RKO (cell line): Measurements from ENCODE around the gene EPN2.
"Not testable (repeated sequence)": the region's sequence is repeated elsewhere in the genome, so short reads cannot be mapped to it uniquely, and the experiment has no call there.

Source experiments
- DNase-seq: peaks from one replicate; pipeline ENCODE4 v3.0.0-alpha.2; 2016; ENCODE audit warnings: low spot score

EPN2 gene

GRCh38 chr17:19268611-19269010, 31.4 kb downstream of the EPN2 start:
- DNase-seq: no peak

GRCh38 chr17:19269106-19269505, 31.9 kb downstream of the EPN2 start:
- DNase-seq: no peak

- DNase-seq: no peak
Measured at GRCh38 chr17:19269641-19270040, 32.5 kb downstream of the EPN2 start.

GRCh38 chr17:19270347-19270703, 33.2 kb downstream of the EPN2 start:
- no peak for DNase-seq

- no peak for DNase-seq
Measured at GRCh38 chr17:19270704-19271611, 33.8 kb downstream of the EPN2 start.

- DNase-seq: no peak
Measured at GRCh38 chr17:19271780-19272357, 34.7 kb downstream of the EPN2 start.

- no peak for DNase-seq
Measured at GRCh38 chr17:19273731-19274130, 36.6 kb downstream of the EPN2 start.

- no peak for DNase-seq
Measured at GRCh38 chr17:19274893-19275292, 37.7 kb downstream of the EPN2 start.

- DNase-seq: no peak
Measured at GRCh38 chr17:19275457-19276127, 38.4 kb downstream of the EPN2 start.

GRCh38 chr17:19278284-19278683, 41.1 kb downstream of the EPN2 start:
- DNase-seq: not testable (repeated sequence)

- DNase-seq: no peak
Measured at GRCh38 chr17:19278729-19279128, 41.6 kb downstream of the EPN2 start.

GRCh38 chr17:19281161-19281560, 44.0 kb downstream of the EPN2 start:
- no peak for DNase-seq

GRCh38 chr17:19284005-19284959, 47.1 kb downstream of the EPN2 start:
- no peak for DNase-seq

GRCh38 chr17:19285213-19285900, 48.2 kb downstream of the EPN2 start:
- no peak for DNase-seq

GRCh38 chr17:19286751-19287341, 49.7 kb downstream of the EPN2 start:
- DNase-seq: no peak

- DNase-seq: no peak
Measured at GRCh38 chr17:19287651-19288050, 50.5 kb downstream of the EPN2 start.

GRCh38 chr17:19288453-19288852, 51.3 kb downstream of the EPN2 start:
- DNase-seq: no peak

- no peak for DNase-seq
Measured at GRCh38 chr17:19290066-19290705, 53.0 kb downstream of the EPN2 start.

- DNase-seq: no peak
Measured at GRCh38 chr17:19291646-19292376, 54.6 kb downstream of the EPN2 start.

- DNase-seq: no peak
Measured at GRCh38 chr17:19292377-19292711, 55.2 kb downstream of the EPN2 start.
